Measurements from ENCODE around the gene FOXK1.

GRCh38 chr7:4806983-4807597, 125.0 kb downstream of the FOXK1 start:
- TF ChIP-seq CTCF (IDR thresholded peaks at IDR 0.05; ENCODE audit: low read depth, low read length) (no peak), EZH2phosphoT487 (IDR thresholded peaks at IDR 0.05; ENCODE audit: low read depth) (no peak)
